ENCODE results near the gene EVA1C.

DNA sequence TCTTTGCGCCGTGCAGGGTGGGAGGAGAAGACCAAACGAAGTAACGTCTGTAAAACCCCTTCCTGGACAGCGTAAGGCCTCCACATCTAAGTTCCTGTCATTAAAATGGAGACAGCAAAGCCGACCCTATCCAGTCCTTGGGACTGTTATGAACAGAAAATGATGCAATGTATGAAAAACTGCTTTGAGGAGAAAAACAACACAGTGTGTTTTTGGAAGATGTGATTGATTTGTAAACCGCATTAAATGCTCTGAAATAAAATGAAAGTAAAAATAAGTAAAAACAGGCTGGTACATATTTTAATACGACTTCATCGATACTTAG lies 18.9 kb upstream of the EVA1C start:
- TF ChIP-seq CTCF (IDR thresholded peaks at IDR 0.05), result no peak
- no peak for TF ChIP-seq POLR2A (IDR thresholded peaks at IDR 0.05)
